Trophoblast cell (in vitro differentiated cells and primary cell): ENCODE measurements around the gene IL3.

Experiments used
- DNase-seq, 2 donors: peaks; one replicate each; pipeline ENCODE4 v3.0.0-alpha.2; 2016
- H2AFZ ChIP-seq: 2 replicates; pipeline ENCODE4 v1.6.1; 2013; ENCODE audit warnings: low read length, moderate library complexity, mild to moderate bottlenecking; ENCODE audit not compliant: insufficient read depth, poor library complexity
- H2AK5ac ChIP-seq: 2 replicates; pipeline ENCODE4 v1.6.1; 2013; ENCODE audit warnings: mild to moderate bottlenecking, low read length
- H2BK120ac ChIP-seq: 2 replicates; pipeline ENCODE4 v1.6.1; 2013; ENCODE audit warnings: low read length, mild to moderate bottlenecking, moderate library complexity; ENCODE audit not compliant: insufficient read depth, poor library complexity
- H2BK12ac ChIP-seq: 2 replicates; pipeline ENCODE4 v1.6.1; 2013; ENCODE audit warnings: mild to moderate bottlenecking, low read length, moderate library complexity
- H2BK5ac ChIP-seq: 2 replicates; pipeline ENCODE4 v1.6.1; 2013; ENCODE audit warnings: low read length, low read depth, moderate library complexity, mild to moderate bottlenecking; ENCODE audit not compliant: poor library complexity
- H3K14ac ChIP-seq: 2 replicates; pipeline ENCODE4 v1.6.1; 2013; ENCODE audit warnings: mild to moderate bottlenecking, low read length
- H3K18ac ChIP-seq: 2 replicates; pipeline ENCODE4 v1.6.1; 2013; ENCODE audit warnings: mild to moderate bottlenecking, low read length
- H3K23ac ChIP-seq: 2 replicates; pipeline ENCODE4 v1.6.1; 2013; ENCODE audit warnings: low read length
- H3K27ac ChIP-seq: 2 replicates; pipeline ENCODE4 v1.5.1; 2013; ENCODE audit warnings: low read depth, mild to moderate bottlenecking, inconsistent platforms, low read length, moderate library complexity
- H3K27me3 ChIP-seq: 2 replicates; pipeline ENCODE4 v1.6.1; 2013; ENCODE audit warnings: inconsistent platforms, mild to moderate bottlenecking, low read length, moderate library complexity; ENCODE audit not compliant: insufficient read depth
- H3K36me3 ChIP-seq, 2 experiments: 1 replicate in 1 of 2; 2 replicates in 1 of 2; pipeline ENCODE4 v1.6.1; 2013; ENCODE audit warnings: low read length in 2 of 2, mild to moderate bottlenecking in 2 of 2, moderate library complexity in 1 of 2; ENCODE audit not compliant: insufficient read depth in 2 of 2, control insufficient read depth in 1 of 2
- H3K4ac ChIP-seq: 2 replicates; pipeline ENCODE4 v1.6.1; 2013; ENCODE audit warnings: low read depth, mild to moderate bottlenecking, low read length, moderate library complexity
- H3K4me1 ChIP-seq, 2 experiments: 1 replicate in 1 of 2; 2 replicates in 1 of 2; pipeline ENCODE4 v1.6.1; 2013; ENCODE audit warnings: low read length in 2 of 2, mild to moderate bottlenecking in 2 of 2, moderate library complexity in 1 of 2; ENCODE audit not compliant: insufficient read depth in 2 of 2, control insufficient read depth in 1 of 2
- H3K4me2 ChIP-seq: 2 replicates; pipeline ENCODE4 v1.6.1; 2013; ENCODE audit warnings: inconsistent platforms, mild to moderate bottlenecking, low read length, moderate library complexity
- H3K4me3 ChIP-seq: 2 replicates; pipeline ENCODE4 v1.5.1; 2013; ENCODE audit warnings: mild to moderate bottlenecking, low read depth, low read length, inconsistent platforms
- H3K79me1 ChIP-seq: one replicate; pipeline ENCODE4 v1.6.1; 2013; ENCODE audit warnings: low read length
- H3K79me2 ChIP-seq: 2 replicates; pipeline ENCODE4 v1.6.1; 2013; ENCODE audit warnings: low read length, mild to moderate bottlenecking; ENCODE audit not compliant: control insufficient read depth, insufficient read depth, poor library complexity
- H3K9ac ChIP-seq: 2 replicates; pipeline ENCODE4 v1.6.1; 2013; ENCODE audit warnings: mild to moderate bottlenecking, low read length
- H3K9me3 ChIP-seq: 2 replicates; pipeline ENCODE4 v1.6.1; 2013; ENCODE audit warnings: low read depth, mild to moderate bottlenecking, control low read depth, inconsistent platforms, low read length; ENCODE audit not compliant: insufficient read depth
- H4K12ac ChIP-seq: 2 replicates; pipeline ENCODE4 v1.6.1; 2013; ENCODE audit warnings: low read depth, mild to moderate bottlenecking, low read length, moderate library complexity
- H4K8ac ChIP-seq: 2 replicates; pipeline ENCODE4 v1.6.1; 2013; ENCODE audit warnings: low read depth, mild to moderate bottlenecking, low read length, moderate library complexity
- H4K91ac ChIP-seq: one replicate; pipeline ENCODE4 v1.6.1; 2013; ENCODE audit warnings: low read depth, mild to moderate bottlenecking, low read length, moderate library complexity
- WGBS: extraction: QIAGEN DNeasy Blood & Tissue Kit; methylation state at CpG from one replicate; pipeline ENCODE4 v1.1.7; 2013; ENCODE audit warnings: missing lambda C conversion rate; ENCODE audit not compliant: insufficient read length, insufficient coverage; ENCODE audit errors: extremely low coverage; 5-methylcytosine and 5-hydroxymethylcytosine counted together

The IL3 gene

GRCh38 chr5:132076202-132076830 is 15.9 kb downstream of the IL3 start:
- no peak overlapping the region for H4K91ac ChIP-seq
- no peak overlapping the region for H3K9ac ChIP-seq
- H3K27ac ChIP-seq: no peak overlapping the region
- no peaks in the 10 kb centered on the region for H3K4me1 ChIP-seq
- H3K4me3 ChIP-seq: no peak overlapping the region
- H2AFZ ChIP-seq: no peak overlapping the region
- no peaks in the 10 kb centered on the region for H3K27me3 ChIP-seq
- H4K8ac ChIP-seq: no peak overlapping the region
- H3K4me2 ChIP-seq: no peak overlapping the region
- H3K4ac ChIP-seq: no peak overlapping the region
- H3K9me3 ChIP-seq: no peaks in the 10 kb centered on the region
- no peak overlapping the region for H2BK12ac ChIP-seq
- no peak overlapping the region for H3K18ac ChIP-seq
- no peak overlapping the region for H2BK120ac ChIP-seq
- DNase-seq: no peak
- no peak overlapping the region for H4K12ac ChIP-seq
- H3K79me1 ChIP-seq: no peaks in the 10 kb centered on the region
- no peaks in the 10 kb centered on the region for H3K79me2 ChIP-seq
- H2BK5ac ChIP-seq: no peak overlapping the region
- H3K14ac ChIP-seq: no peak overlapping the region
- no peak overlapping the region for H2AK5ac ChIP-seq
- H3K36me3 ChIP-seq: no peaks in the 10 kb centered on the region
- no CpG with 5 or more reads among the region's 11 CpGs for WGBS
- no peak overlapping the region for H3K23ac ChIP-seq

GRCh38 chr5:132076983-132077382 is 16.5 kb downstream of the IL3 start:
- no peaks in the 10 kb centered on the region for H3K4me1 ChIP-seq

GRCh38 chr5:132079081-132079480 is 18.6 kb downstream of the IL3 start:
- Histone ChIP-seq H4K91ac (no peak overlapping the region), H4K12ac (no peak overlapping the region), H3K4ac (no peak overlapping the region), H3K18ac (no peak overlapping the region), H3K79me2 (no peaks in the 10 kb centered on the region), H2BK5ac (no peak overlapping the region), H3K79me1 (no peaks in the 10 kb centered on the region), H2BK120ac (no peak overlapping the region), H3K27ac (no peak overlapping the region), H3K4me1 (no peaks in the 10 kb centered on the region), H3K4me3 (no peak overlapping the region), H3K9ac (no peak overlapping the region), H2AFZ (no peak overlapping the region), H3K4me2 (no peak overlapping the region), H2AK5ac (no peak overlapping the region), H3K23ac (no peak overlapping the region), H3K27me3 (no peaks in the 10 kb centered on the region), H3K9me3 (no peaks in the 10 kb centered on the region), H4K8ac (no peak overlapping the region), H3K36me3 (no peaks in the 10 kb centered on the region), H2BK12ac (no peak overlapping the region), H3K14ac (no peak overlapping the region)
- no CpG with 5 or more reads among the region's 4 CpGs for WGBS
- no peak for DNase-seq

More at GRCh38 chr5:132076983-132077382, 16.5 kb downstream of the IL3 start:
- no peak overlapping the region for H2AFZ ChIP-seq
- WGBS: no CpG with 5 or more reads among the region's 8 CpGs
- H2BK120ac ChIP-seq: no peak overlapping the region
- H3K27me3 ChIP-seq: no peaks in the 10 kb centered on the region
- no peaks in the 10 kb centered on the region for H3K79me1 ChIP-seq
- no peak for DNase-seq
- no peak overlapping the region for H3K9ac ChIP-seq
- H3K9me3 ChIP-seq: no peaks in the 10 kb centered on the region
- no peaks in the 10 kb centered on the region for H3K79me2 ChIP-seq
- H3K27ac ChIP-seq: no peak overlapping the region
- no peak overlapping the region for H4K12ac ChIP-seq
- H4K91ac ChIP-seq: no peak overlapping the region
- no peaks in the 10 kb centered on the region for H3K36me3 ChIP-seq
- no peak overlapping the region for H4K8ac ChIP-seq
- no peak overlapping the region for H3K4me3 ChIP-seq
- H2BK12ac ChIP-seq: no peak overlapping the region
- no peak overlapping the region for H2BK5ac ChIP-seq
- H3K14ac ChIP-seq: no peak overlapping the region
- H2AK5ac ChIP-seq: no peak overlapping the region
- H3K23ac ChIP-seq: no peak overlapping the region
- no peak overlapping the region for H3K4me2 ChIP-seq
- no peak overlapping the region for H3K4ac ChIP-seq
- no peak overlapping the region for H3K18ac ChIP-seq

- Histone ChIP-seq H3K18ac (no peak overlapping the region), H3K4me3 (no peak overlapping the region), H3K4ac (no peak overlapping the region), H2BK12ac (no peak overlapping the region), H3K79me2 (no peaks in the 10 kb centered on the region), H4K8ac (no peak overlapping the region), H2AFZ (no peak overlapping the region), H4K91ac (no peak overlapping the region), H3K9me3 (no peaks in the 10 kb centered on the region), H3K27ac (no peak overlapping the region), H3K14ac (no peak overlapping the region), H2BK120ac (no peak overlapping the region), H3K4me1 (no peaks in the 10 kb centered on the region), H3K4me2 (no peak overlapping the region), H3K27me3 (no peaks in the 10 kb centered on the region), H3K9ac (no peak overlapping the region), H2BK5ac (no peak overlapping the region), H3K36me3 (no peaks in the 10 kb centered on the region), H4K12ac (no peak overlapping the region), H3K23ac (no peak overlapping the region), H3K79me1 (no peaks in the 10 kb centered on the region), H2AK5ac (no peak overlapping the region)
- DNase-seq: no peak
- WGBS: no CpG with 5 or more reads among the region's 3 CpGs
Measured at GRCh38 chr5:132079619-132080018, 19.2 kb downstream of the IL3 start.
